Measurements from ENCODE around the gene TMSB4Y. TPM values are rescaled to one million over a fixed set of nuclear protein-coding genes. Genes with fewer than 3 reads are reported as not detected.

Gene TMSB4Y
- total and polyA plus RNA-seq, 10 of the 15 experiments (the other 5 are each of a cell fraction or from before 2014, with no cell fraction given) = not detected

DNA sequence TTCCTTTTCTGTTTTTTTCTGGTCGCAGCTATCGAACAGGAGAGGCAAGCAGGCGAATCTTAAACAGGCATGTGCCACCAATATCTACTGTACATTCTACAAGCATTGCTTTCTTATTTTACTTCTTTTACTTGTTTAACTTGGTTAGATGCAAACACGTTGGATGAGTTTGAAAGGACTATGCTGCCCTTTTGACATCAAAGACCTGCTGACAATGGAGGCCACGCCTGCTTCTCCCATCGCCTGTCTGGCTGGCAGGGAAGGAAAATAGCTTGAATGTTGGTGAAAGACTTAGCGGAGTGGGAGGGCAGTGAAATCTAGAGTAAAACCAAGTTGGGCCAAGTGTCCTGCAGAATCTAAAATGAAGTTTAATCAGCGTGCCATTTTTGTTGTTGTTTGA, 1.5 kb downstream of the TMSB4Y start:
- intact Hi-C loops (cut with micrococcal nuclease; ENCODE audit: unreplicated experiment) (no loop called here), in situ Hi-C loops (cut with MboI) (no loop called here)
- no peak for TF ChIP-seq YY1 (IDR thresholded peaks at IDR 0.05; ENCODE audit: low read depth, low read length)
- TF ChIP-seq TCF12 (IDR thresholded peaks at IDR 0.05; ENCODE audit: low read depth, low read length) = no peak
- TF ChIP-seq, protein P1, sequence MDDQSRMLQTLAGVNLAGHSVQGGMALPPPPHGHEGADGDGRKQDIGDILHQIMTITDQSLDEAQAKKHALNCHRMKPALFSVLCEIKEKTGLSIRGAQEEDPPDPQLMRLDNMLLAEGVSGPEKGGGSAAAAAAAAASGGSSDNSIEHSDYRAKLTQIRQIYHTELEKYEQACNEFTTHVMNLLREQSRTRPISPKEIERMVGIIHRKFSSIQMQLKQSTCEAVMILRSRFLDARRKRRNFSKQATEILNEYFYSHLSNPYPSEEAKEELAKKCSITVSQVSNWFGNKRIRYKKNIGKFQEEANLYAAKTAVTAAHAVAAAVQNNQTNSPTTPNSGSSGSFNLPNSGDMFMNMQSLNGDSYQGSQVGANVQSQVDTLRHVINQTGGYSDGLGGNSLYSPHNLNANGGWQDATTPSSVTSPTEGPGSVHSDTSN (IDR thresholded peaks at IDR 0.05; ENCODE audit: insufficient replicate concordance, low read depth, low read length) = no peak
- TF ChIP-seq MTA3 (IDR thresholded peaks at IDR 0.05; ENCODE audit: borderline replicate concordance, low read length) = no peak
- no peak for TF ChIP-seq CHD4 (IDR thresholded peaks at IDR 0.05)
- no peak for TF ChIP-seq BMI1 (IDR thresholded peaks at IDR 0.05; ENCODE audit: borderline replicate concordance)
- no peak for TF ChIP-seq LARP7 (IDR thresholded peaks at IDR 0.05)
- TF ChIP-seq, protein P2, sequence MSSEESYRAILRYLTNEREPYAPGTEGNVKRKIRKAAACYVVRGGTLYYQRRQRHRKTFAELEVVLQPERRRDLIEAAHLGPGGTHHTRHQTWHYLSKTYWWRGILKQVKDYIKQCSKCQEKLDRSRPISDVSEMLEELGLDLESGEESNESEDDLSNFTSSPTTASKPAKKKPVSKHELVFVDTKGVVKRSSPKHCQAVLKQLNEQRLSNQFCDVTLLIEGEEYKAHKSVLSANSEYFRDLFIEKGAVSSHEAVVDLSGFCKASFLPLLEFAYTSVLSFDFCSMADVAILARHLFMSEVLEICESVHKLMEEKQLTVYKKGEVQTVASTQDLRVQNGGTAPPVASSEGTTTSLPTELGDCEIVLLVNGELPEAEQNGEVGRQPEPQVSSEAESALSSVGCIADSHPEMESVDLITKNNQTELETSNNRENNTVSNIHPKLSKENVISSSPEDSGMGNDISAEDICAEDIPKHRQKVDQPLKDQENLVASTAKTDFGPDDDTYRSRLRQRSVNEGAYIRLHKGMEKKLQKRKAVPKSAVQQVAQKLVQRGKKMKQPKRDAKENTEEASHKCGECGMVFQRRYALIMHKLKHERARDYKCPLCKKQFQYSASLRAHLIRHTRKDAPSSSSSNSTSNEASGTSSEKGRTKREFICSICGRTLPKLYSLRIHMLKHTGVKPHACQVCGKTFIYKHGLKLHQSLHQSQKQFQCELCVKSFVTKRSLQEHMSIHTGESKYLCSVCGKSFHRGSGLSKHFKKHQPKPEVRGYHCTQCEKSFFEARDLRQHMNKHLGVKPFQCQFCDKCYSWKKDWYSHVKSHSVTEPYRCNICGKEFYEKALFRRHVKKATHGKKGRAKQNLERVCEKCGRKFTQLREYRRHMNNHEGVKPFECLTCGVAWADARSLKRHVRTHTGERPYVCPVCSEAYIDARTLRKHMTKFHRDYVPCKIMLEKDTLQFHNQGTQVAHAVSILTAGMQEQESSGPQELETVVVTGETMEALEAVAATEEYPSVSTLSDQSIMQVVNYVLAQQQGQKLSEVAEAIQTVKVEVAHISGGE (CRISPR knock-in tag; IDR thresholded peaks at IDR 0.05) = no peak
- TF ChIP-seq ZNF622 (IDR thresholded peaks at IDR 0.05) = no peak
- no peak for TF ChIP-seq WRNIP1 (IDR thresholded peaks at IDR 0.05; ENCODE audit: borderline replicate concordance, low read depth, low read length)
- TF ChIP-seq, protein P3, sequence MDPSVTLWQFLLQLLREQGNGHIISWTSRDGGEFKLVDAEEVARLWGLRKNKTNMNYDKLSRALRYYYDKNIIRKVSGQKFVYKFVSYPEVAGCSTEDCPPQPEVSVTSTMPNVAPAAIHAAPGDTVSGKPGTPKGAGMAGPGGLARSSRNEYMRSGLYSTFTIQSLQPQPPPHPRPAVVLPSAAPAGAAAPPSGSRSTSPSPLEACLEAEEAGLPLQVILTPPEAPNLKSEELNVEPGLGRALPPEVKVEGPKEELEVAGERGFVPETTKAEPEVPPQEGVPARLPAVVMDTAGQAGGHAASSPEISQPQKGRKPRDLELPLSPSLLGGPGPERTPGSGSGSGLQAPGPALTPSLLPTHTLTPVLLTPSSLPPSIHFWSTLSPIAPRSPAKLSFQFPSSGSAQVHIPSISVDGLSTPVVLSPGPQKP (IDR thresholded peaks at IDR 0.05; ENCODE audit: low read depth, low read length) = no peak
- WGBS (ENCODE audit: insufficient coverage, insufficient replicate concordance, low lambda C conversion rate, missing lambda C conversion rate) = no CpG with 5 or more reads among the region's 8 CpGs
- SMC1A ChIA-PET (ENCODE audit: uncharacterized antibody, unreplicated experiment) = no interaction called here
- Histone ChIP-seq H3K9ac (ENCODE audit: control insufficient read depth, insufficient read depth, low read length) (no peak overlapping the region), H3K4me2 (ENCODE audit: control insufficient read depth, insufficient read depth) (no peak overlapping the region), H3K9me3 (replicated peaks; ENCODE audit: control insufficient read depth, insufficient read depth, low read length) (no peaks in the 10 kb centered on the region), H3K4me3 (no peak overlapping the region), H2AFZ (ENCODE audit: control insufficient read depth, low read depth, low read length) (no peak overlapping the region), H4K20me1 (ENCODE audit: control insufficient read depth, insufficient read depth) (no peaks in the 10 kb centered on the region), H3K79me2 (ENCODE audit: control insufficient read depth, insufficient read depth, low read length) (no peaks in the 10 kb centered on the region), H3K4me1 (ENCODE audit: control insufficient read depth, insufficient read depth, low read length) (no peaks in the 10 kb centered on the region), H3K27me3 (replicated peaks in 1 of 2; ENCODE audit: control insufficient read depth in 2 of 2, insufficient read depth in 2 of 2, low read length in 1 of 2) (no peaks in the 10 kb centered on the region), H3K27ac (ENCODE audit: control insufficient read depth, insufficient read depth) (no peak overlapping the region), H3K36me3 (ENCODE audit: control insufficient read depth in 2 of 2, insufficient read depth in 2 of 2, low read length in 1 of 2) (no peaks in the 10 kb centered on the region)
- RAD21 ChIA-PET (ENCODE audit: unreplicated experiment) = no interaction called here
- POLR2A ChIA-PET = no interaction called here
- no peak for DNase-seq (ENCODE audit: low read depth, low spot score)
- no peak for FAIRE-seq
- no TSS peak for BruUV-seq (replicated peaks)
- ATAC-seq = no peak
- CTCF ChIA-PET = no interaction called here

Data from GM12878 (cell line).